ENCODE data around the gene IRF2.

IRF2 gene

GRCh38 chr4:184455299-184455698 is 19.1 kb downstream of the IRF2 start:
- H3K27ac ChIP-seq (ENCODE audit: low read length), result no peak overlapping the region
- TF ChIP-seq EZH2 (IDR thresholded peaks at IDR 0.05; ENCODE audit: borderline replicate concordance, low read depth, low read length, severe bottlenecking), result no peak
- no peak for TF ChIP-seq CTCF (IDR thresholded peaks at IDR 0.05; ENCODE audit: borderline replicate concordance, extremely low read depth, low read length, poor library complexity, severe bottlenecking)
- no peaks in the 10 kb centered on the region for H3K4me1 ChIP-seq (ENCODE audit: insufficient read depth, low read length)
- ATAC-seq (ENCODE audit: insufficient read depth, low read depth) (no peak), DNase-seq (no peak)
- H4K20me1 ChIP-seq (ENCODE audit: insufficient read depth, low read length), result peaks cover 50% of the 10 kb centered on the region
- no peak overlapping the region for H2AFZ ChIP-seq (ENCODE audit: low read depth, low read length)
- H3K27me3 ChIP-seq (ENCODE audit: insufficient read depth, low read length, poor library complexity), result no peaks in the 10 kb centered on the region
- no peak overlapping the region for H3K4me2 ChIP-seq (ENCODE audit: insufficient read depth, low read length)
- H3K79me2 ChIP-seq (ENCODE audit: insufficient read depth, low read length), result peaks cover 82% of the 10 kb centered on the region
- no peak overlapping the region for H3K4me3 ChIP-seq (ENCODE audit: low read depth in 1 of 2, low read length in 2 of 2)
- H3K36me3 ChIP-seq (ENCODE audit: insufficient read depth, low read length), result no peaks in the 10 kb centered on the region
- H3K9ac ChIP-seq (ENCODE audit: low read depth, low read length), result no peak overlapping the region
- no peaks in the 10 kb centered on the region for H3K9me3 ChIP-seq (ENCODE audit: insufficient read depth, low read length, severe bottlenecking)

GRCh38 chr4:184453365-184454160 is 20.8 kb downstream of the IRF2 start:
- H3K27ac ChIP-seq (ENCODE audit: low read length), result no peak overlapping the region
- no peaks in the 10 kb centered on the region for H3K36me3 ChIP-seq (ENCODE audit: insufficient read depth, low read length)
- no peaks in the 10 kb centered on the region for H3K9me3 ChIP-seq (ENCODE audit: insufficient read depth, low read length, severe bottlenecking)
- no peak overlapping the region for H3K4me2 ChIP-seq (ENCODE audit: insufficient read depth, low read length)
- H3K79me2 ChIP-seq (ENCODE audit: insufficient read depth, low read length), result peaks cover 85% of the 10 kb centered on the region
- H4K20me1 ChIP-seq (ENCODE audit: insufficient read depth, low read length), result peaks cover 56% of the 10 kb centered on the region
- H2AFZ ChIP-seq (ENCODE audit: low read depth, low read length), result no peak overlapping the region
- no peaks in the 10 kb centered on the region for H3K27me3 ChIP-seq (ENCODE audit: insufficient read depth, low read length, poor library complexity)
- no peak overlapping the region for H3K9ac ChIP-seq (ENCODE audit: low read depth, low read length)
- no peak overlapping the region for H3K4me3 ChIP-seq (ENCODE audit: low read depth in 1 of 2, low read length in 2 of 2)
- ATAC-seq (ENCODE audit: insufficient read depth, low read depth), result peak; percentile 75; the same call in 2 of the 3 replicates
- DNase-seq, result peak; percentile 10
- H3K4me1 ChIP-seq (ENCODE audit: insufficient read depth, low read length), result no peaks in the 10 kb centered on the region
- TF ChIP-seq EZH2 (IDR thresholded peaks at IDR 0.05; ENCODE audit: borderline replicate concordance, low read depth, low read length, severe bottlenecking), result no peak

- H3K9ac ChIP-seq (ENCODE audit: low read depth, low read length), result no peak overlapping the region
- peaks cover 80% of the 10 kb centered on the region for H3K79me2 ChIP-seq (ENCODE audit: insufficient read depth, low read length)
- ATAC-seq (ENCODE audit: insufficient read depth, low read depth), result no peak
- no peak overlapping the region for H3K4me2 ChIP-seq (ENCODE audit: insufficient read depth, low read length)
- no peaks in the 10 kb centered on the region for H3K36me3 ChIP-seq (ENCODE audit: insufficient read depth, low read length)
- no peak overlapping the region for H3K27ac ChIP-seq (ENCODE audit: low read length)
- no peaks in the 10 kb centered on the region for H3K27me3 ChIP-seq (ENCODE audit: insufficient read depth, low read length, poor library complexity)
- no peak for DNase-seq
- H3K4me1 ChIP-seq (ENCODE audit: insufficient read depth, low read length), result no peaks in the 10 kb centered on the region
- no peaks in the 10 kb centered on the region for H3K9me3 ChIP-seq (ENCODE audit: insufficient read depth, low read length, severe bottlenecking)
- no peak overlapping the region for H3K4me3 ChIP-seq (ENCODE audit: low read depth in 1 of 2, low read length in 2 of 2)
- no peak for TF ChIP-seq CTCF (IDR thresholded peaks at IDR 0.05; ENCODE audit: borderline replicate concordance, extremely low read depth, low read length, poor library complexity, severe bottlenecking)
- no peak for TF ChIP-seq EZH2 (IDR thresholded peaks at IDR 0.05; ENCODE audit: borderline replicate concordance, low read depth, low read length, severe bottlenecking)
- peaks cover 51% of the 10 kb centered on the region for H4K20me1 ChIP-seq (ENCODE audit: insufficient read depth, low read length)
- H2AFZ ChIP-seq (ENCODE audit: low read depth, low read length), result no peak overlapping the region
Observed at GRCh38 chr4:184452740-184453139, 21.6 kb downstream of the IRF2 start.

GRCh38 chr4:184451726-184452125 is 22.6 kb downstream of the IRF2 start:
- no peak for ATAC-seq (ENCODE audit: insufficient read depth, low read depth)
- H3K4me1 ChIP-seq (ENCODE audit: insufficient read depth, low read length), result no peaks in the 10 kb centered on the region
- no peak overlapping the region for H3K4me2 ChIP-seq (ENCODE audit: insufficient read depth, low read length)
- H3K9me3 ChIP-seq (ENCODE audit: insufficient read depth, low read length, severe bottlenecking), result no peaks in the 10 kb centered on the region
- no peak overlapping the region for H3K9ac ChIP-seq (ENCODE audit: low read depth, low read length)
- no peaks in the 10 kb centered on the region for H3K36me3 ChIP-seq (ENCODE audit: insufficient read depth, low read length)
- TF ChIP-seq CTCF (IDR thresholded peaks at IDR 0.05; ENCODE audit: borderline replicate concordance, extremely low read depth, low read length, poor library complexity, severe bottlenecking) (no peak), EZH2 (IDR thresholded peaks at IDR 0.05; ENCODE audit: borderline replicate concordance, low read depth, low read length, severe bottlenecking) (no peak)
- H3K27ac ChIP-seq (ENCODE audit: low read length), result no peak overlapping the region
- no peak overlapping the region for H3K4me3 ChIP-seq (ENCODE audit: low read depth in 1 of 2, low read length in 2 of 2)
- no peak overlapping the region for H2AFZ ChIP-seq (ENCODE audit: low read depth, low read length)
- H4K20me1 ChIP-seq (ENCODE audit: insufficient read depth, low read length), result peaks cover 40% of the 10 kb centered on the region
- peaks cover 81% of the 10 kb centered on the region for H3K79me2 ChIP-seq (ENCODE audit: insufficient read depth, low read length)
- DNase-seq, result no peak
- no peaks in the 10 kb centered on the region for H3K27me3 ChIP-seq (ENCODE audit: insufficient read depth, low read length, poor library complexity)

Measured in DND-41 (cell line).